DND-41 (cell line): ENCODE results near the gene RAB4B.

Experiments used
- ATAC-seq: fragments of 200-7000 bp; cut with Tn5 transposase; 3 replicates; pipeline ENCODE4 v1.9.1; 2021; ENCODE audit warnings: low read depth; ENCODE audit not compliant: insufficient read depth
- DNase-seq: peaks from one replicate; pipeline ENCODE4 v3.0.0-alpha.2; 2020
- H2AFZ ChIP-seq: 2 replicates; pipeline ENCODE4 v1.6.0; 2012; ENCODE audit warnings: low read depth, low read length
- H3K27ac ChIP-seq: 2 replicates; pipeline ENCODE4 v1.5.1; 2012; ENCODE audit warnings: low read length, inconsistent platforms
- H3K27me3 ChIP-seq: fragments of 200-600 bp; sonication (generic); 2 replicates; pipeline ENCODE4 v1.6.0; 2012; ENCODE audit warnings: low read length, mild to moderate bottlenecking, inconsistent platforms; ENCODE audit not compliant: insufficient read depth, poor library complexity
- H3K36me3 ChIP-seq: 2 replicates; pipeline ENCODE4 v1.5.1; 2012; ENCODE audit warnings: low read length, inconsistent platforms; ENCODE audit not compliant: insufficient read depth
- H3K4me1 ChIP-seq: 2 replicates; pipeline ENCODE4 v1.5.1; 2012; ENCODE audit warnings: mild to moderate bottlenecking, low read length; ENCODE audit not compliant: insufficient read depth
- H3K4me2 ChIP-seq: 2 replicates; pipeline ENCODE4 v1.6.0; 2012; ENCODE audit warnings: mild to moderate bottlenecking, moderate library complexity, low read length, inconsistent platforms; ENCODE audit not compliant: insufficient read depth
- H3K4me3 ChIP-seq, 2 experiments: fragments of 200-600 bp in 1 of 2; shearing (Covaris generic) in 1 of 2; 2 replicates each; pipeline ENCODE4 v1.5.1; 2012 to 2016; ENCODE audit warnings: inconsistent platforms in 2 of 2, low read length in 2 of 2, mild to moderate bottlenecking in 2 of 2, low read depth in 1 of 2, moderate library complexity in 1 of 2
- H3K79me2 ChIP-seq: 2 replicates; pipeline ENCODE4 v1.6.0; 2012; ENCODE audit warnings: low read length, inconsistent platforms; ENCODE audit not compliant: insufficient read depth
- H3K9ac ChIP-seq: 2 replicates; pipeline ENCODE4 v1.6.0; 2012; ENCODE audit warnings: low read depth, mild to moderate bottlenecking, inconsistent platforms, low read length, moderate library complexity
- H3K9me3 ChIP-seq: 2 replicates; pipeline ENCODE4 v1.5.1; 2012; ENCODE audit warnings: low read length, moderate library complexity, mild to moderate bottlenecking, inconsistent platforms; ENCODE audit not compliant: insufficient read depth, severe bottlenecking
- H4K20me1 ChIP-seq: 2 replicates; pipeline ENCODE4 v1.6.0; 2012; ENCODE audit warnings: low read length; ENCODE audit not compliant: insufficient read depth
- EZH2 ChIP-seq: IDR thresholded peaks from 3 replicates; pipeline ENCODE4 v1.6.1; 2012; ENCODE audit warnings: borderline replicate concordance, low read depth, mild to moderate bottlenecking, moderate library complexity, low read length, inconsistent platforms; ENCODE audit not compliant: severe bottlenecking
- TF ChIP-seq, protein P1 (sequence below): IDR thresholded peaks from 2 replicates; pipeline ENCODE4 v1.5.1; 2012; ENCODE audit warnings: borderline replicate concordance, low read length, moderate library complexity, mild to moderate bottlenecking; ENCODE audit not compliant: poor library complexity, severe bottlenecking; ENCODE audit errors: extremely low read depth

Gene RAB4B

DNA sequence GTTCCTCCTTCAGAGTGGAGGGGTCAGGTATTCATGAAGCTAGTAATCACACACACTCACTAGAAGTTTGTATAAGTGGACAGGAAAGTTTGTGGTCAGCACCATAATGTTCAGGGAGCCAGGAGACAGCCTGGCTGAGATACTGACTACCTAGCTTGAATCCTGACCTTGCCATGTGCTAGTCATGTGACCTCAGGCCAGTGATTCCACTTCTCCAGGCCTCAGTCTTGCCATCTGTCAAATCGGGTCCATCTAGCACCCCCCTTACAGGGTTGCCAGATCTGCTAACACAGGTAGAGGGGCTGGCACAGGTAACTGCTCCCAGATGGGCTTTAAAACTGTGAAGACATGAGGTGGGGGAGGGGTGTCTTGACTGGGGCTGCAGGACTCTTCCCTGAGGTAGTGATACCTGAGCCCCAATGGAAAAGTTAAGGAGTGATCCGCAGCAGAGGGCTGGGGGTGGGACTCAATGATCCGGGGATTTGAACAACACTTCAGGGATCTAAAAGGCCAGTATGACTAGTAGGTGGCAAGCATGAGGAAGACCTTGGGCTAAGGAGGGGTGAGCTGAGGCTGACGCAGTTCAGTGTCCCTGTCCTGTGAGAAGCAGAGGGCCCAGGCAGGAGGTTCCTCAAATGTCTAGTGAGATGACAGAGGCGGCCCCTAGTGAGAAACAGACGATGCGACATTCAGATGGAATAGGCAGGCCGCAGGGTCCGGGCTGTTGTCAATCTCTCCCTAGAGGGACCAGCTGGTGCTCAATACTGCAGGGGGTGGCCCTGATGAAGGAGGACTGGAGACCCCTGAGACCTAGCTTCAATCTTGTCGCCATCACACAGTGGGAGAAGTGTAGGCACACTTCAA is 36.3 kb upstream of the RAB4B start:
- H2AFZ ChIP-seq, result no peak overlapping the region
- H3K36me3 ChIP-seq, result peaks cover 34% of the 10 kb centered on the region
- TF ChIP-seq EZH2, result no peak
- TF ChIP-seq, protein P1, sequence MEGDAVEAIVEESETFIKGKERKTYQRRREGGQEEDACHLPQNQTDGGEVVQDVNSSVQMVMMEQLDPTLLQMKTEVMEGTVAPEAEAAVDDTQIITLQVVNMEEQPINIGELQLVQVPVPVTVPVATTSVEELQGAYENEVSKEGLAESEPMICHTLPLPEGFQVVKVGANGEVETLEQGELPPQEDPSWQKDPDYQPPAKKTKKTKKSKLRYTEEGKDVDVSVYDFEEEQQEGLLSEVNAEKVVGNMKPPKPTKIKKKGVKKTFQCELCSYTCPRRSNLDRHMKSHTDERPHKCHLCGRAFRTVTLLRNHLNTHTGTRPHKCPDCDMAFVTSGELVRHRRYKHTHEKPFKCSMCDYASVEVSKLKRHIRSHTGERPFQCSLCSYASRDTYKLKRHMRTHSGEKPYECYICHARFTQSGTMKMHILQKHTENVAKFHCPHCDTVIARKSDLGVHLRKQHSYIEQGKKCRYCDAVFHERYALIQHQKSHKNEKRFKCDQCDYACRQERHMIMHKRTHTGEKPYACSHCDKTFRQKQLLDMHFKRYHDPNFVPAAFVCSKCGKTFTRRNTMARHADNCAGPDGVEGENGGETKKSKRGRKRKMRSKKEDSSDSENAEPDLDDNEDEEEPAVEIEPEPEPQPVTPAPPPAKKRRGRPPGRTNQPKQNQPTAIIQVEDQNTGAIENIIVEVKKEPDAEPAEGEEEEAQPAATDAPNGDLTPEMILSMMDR, result peak; percentile 4
- ATAC-seq, result 0 out of 3 replicates have a peak, but pooled peaks have one; percentile 4
- H4K20me1 ChIP-seq, result no peaks in the 10 kb centered on the region
- H3K4me2 ChIP-seq, result no peak overlapping the region
- no peaks in the 10 kb centered on the region for H3K9me3 ChIP-seq
- no peak overlapping the region for H3K27ac ChIP-seq
- H3K4me3 ChIP-seq, result no peak overlapping the region
- DNase-seq, result no peak
- no peaks in the 10 kb centered on the region for H3K79me2 ChIP-seq
- H3K9ac ChIP-seq, result no peak overlapping the region
- H3K27me3 ChIP-seq, result no peaks in the 10 kb centered on the region
- no peaks in the 10 kb centered on the region for H3K4me1 ChIP-seq

DNA sequence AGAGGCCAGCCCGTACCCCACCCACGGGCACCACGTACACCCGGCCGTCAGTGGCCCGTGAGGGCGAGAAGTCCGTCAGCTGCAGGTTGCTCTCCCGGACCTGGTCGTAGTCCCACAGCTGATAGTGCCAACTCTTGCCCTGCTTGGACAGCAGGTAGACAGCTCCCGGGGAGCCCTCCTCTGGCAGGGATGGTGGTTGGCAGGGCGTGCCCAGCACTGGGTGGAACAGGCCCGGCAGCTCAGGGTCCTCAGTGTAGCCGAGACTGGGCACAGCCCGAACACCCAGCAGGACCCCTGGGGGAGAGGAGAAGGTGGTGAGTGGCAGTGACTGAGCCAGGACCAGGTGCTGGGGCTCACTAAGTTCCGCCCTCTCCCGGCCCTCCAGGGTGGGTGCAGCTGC is 35.6 kb upstream of the RAB4B start:
- H4K20me1 ChIP-seq, result no peaks in the 10 kb centered on the region
- no peak overlapping the region for H2AFZ ChIP-seq
- no peak overlapping the region for H3K9ac ChIP-seq
- H3K4me3 ChIP-seq, result no peak overlapping the region
- H3K36me3 ChIP-seq, result peaks cover 27% of the 10 kb centered on the region
- H3K4me2 ChIP-seq, result no peak overlapping the region
- H3K79me2 ChIP-seq, result peaks cover under 1% of the 10 kb centered on the region; the same call in 1 of the 2 replicates
- H3K27ac ChIP-seq, result no peak overlapping the region
- H3K4me1 ChIP-seq, result no peaks in the 10 kb centered on the region
- peak; percentile 27; the same call in 1 of the 3 replicates for ATAC-seq
- no peaks in the 10 kb centered on the region for H3K27me3 ChIP-seq
- TF ChIP-seq, protein P1, result no peak
- TF ChIP-seq EZH2, result no peak
- no peak for DNase-seq
- H3K9me3 ChIP-seq, result no peaks in the 10 kb centered on the region

DNA sequence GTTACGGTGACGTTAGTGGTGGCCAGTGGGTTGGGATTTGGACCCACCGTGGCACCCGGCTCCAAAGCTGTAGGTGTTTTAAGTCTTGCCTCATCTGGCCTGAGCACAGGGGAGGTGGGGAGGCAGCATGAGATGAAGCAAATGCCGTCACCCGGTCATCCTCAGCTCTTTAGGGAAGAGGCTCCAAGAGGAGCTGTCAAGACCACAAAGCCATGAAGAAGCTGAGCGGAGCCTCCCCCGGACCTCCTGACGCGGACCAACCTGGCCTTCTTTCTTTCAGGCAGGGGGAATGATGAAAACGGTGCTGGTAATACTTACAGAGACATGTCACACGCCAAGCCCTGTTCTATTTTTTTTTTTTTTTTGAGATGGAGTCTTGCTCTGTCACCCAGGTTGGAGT is 35.2 kb upstream of the RAB4B start:
- Histone ChIP-seq H3K79me2 (peaks cover 4% of the 10 kb centered on the region), H2AFZ (no peak overlapping the region), H3K27ac (no peak overlapping the region), H3K4me3 (no peak overlapping the region), H3K36me3 (peaks cover 24% of the 10 kb centered on the region), H4K20me1 (no peaks in the 10 kb centered on the region), H3K9ac (no peak overlapping the region), H3K4me2 (no peak overlapping the region), H3K9me3 (no peaks in the 10 kb centered on the region), H3K4me1 (peaks cover 3% of the 10 kb centered on the region; the same call in 1 of the 2 replicates), H3K27me3 (no peaks in the 10 kb centered on the region)
- no peak for ATAC-seq
- TF ChIP-seq EZH2, result no peak
- TF ChIP-seq, protein P1, result no peak
- DNase-seq, result no peak
